GM21447 (cell line): ENCODE results near the gene LRRC32.

Source experiments
- ATAC-seq: cut with Tn5 transposase; IDR thresholded peaks from one replicate; pipeline ENCODE4 v1.9.1; 2021; ENCODE audit not compliant: unreplicated experiment

LRRC32 gene

GRCh38 chr11:76664578-76665061 is 5.9 kb downstream of the LRRC32 start:
- ATAC-seq = no peak

GRCh38 chr11:76663912-76664440 is 6.6 kb downstream of the LRRC32 start:
- no peak for ATAC-seq

DNA sequence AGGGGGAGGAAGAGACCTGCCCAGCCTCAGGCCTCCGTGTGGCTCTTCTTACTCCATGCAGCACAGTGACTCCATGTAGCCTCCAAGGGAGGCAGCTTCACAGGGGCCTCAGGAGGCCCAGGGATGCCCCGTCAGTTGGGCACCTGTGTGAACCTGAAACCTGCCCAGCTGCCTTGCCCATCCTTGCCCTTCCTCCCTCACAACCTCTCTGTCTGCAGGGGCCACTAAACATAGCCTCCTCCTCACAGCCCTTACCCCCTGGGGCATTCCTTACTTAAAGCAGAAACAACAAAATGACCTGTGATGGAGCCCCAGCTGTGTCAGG is 7.1 kb downstream of the LRRC32 start:
- ATAC-seq = no peak

GRCh38 chr11:76662656-76663485 is 7.7 kb downstream of the LRRC32 start:
- no peak for ATAC-seq

GRCh38 chr11:76661834-76662434 is 8.6 kb downstream of the LRRC32 start:
- ATAC-seq = no peak

- ATAC-seq = no peak
Observed at GRCh38 chr11:76661306-76661751, 9.2 kb downstream of the LRRC32 start.

- ATAC-seq = no peak
Observed at GRCh38 chr11:76660533-76661305, 9.8 kb downstream of the LRRC32 start.

DNA sequence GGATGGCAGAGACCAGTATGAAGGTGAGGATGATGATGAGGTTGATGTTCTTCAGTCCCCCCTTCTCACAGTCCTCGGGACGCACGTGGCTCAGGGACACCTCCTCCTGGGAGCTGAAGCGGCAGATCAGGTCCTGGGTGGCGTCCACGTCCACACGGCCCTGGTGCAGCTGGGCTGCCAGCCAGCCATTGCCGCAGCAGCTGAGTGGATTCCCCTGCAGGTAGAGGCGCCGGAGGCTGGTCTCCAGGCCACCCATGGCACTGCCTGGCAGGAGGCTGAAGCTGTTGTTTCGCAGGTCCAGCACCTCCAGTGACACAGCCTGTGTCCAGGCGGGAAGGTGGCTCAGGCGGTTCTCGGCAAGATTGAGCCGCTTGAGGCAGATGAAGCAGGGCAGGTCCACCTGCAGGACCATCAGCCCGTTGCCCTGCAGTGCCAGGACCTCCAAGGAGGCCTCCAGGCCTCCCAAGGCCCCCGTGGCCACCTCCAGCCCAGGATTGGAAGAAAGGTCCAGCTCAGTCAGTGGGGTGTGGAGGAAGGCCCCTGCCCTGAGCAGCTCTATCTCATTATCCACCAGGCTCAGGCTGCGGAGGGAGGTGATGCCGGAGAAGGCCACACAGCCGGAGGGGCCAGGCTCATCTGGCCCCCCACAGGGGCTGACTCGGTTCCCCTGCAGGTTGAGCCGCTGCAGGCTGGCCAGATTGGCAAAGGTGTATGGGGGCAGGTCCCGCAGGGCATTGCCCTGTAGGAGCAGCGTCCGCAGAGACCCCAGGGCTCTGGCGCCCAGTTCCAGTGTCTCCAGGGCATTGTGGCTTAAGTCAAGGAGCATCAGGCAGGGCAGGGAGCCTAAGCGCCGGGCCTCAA is 10.6 kb downstream of the LRRC32 start:
- no peak for ATAC-seq

DNA sequence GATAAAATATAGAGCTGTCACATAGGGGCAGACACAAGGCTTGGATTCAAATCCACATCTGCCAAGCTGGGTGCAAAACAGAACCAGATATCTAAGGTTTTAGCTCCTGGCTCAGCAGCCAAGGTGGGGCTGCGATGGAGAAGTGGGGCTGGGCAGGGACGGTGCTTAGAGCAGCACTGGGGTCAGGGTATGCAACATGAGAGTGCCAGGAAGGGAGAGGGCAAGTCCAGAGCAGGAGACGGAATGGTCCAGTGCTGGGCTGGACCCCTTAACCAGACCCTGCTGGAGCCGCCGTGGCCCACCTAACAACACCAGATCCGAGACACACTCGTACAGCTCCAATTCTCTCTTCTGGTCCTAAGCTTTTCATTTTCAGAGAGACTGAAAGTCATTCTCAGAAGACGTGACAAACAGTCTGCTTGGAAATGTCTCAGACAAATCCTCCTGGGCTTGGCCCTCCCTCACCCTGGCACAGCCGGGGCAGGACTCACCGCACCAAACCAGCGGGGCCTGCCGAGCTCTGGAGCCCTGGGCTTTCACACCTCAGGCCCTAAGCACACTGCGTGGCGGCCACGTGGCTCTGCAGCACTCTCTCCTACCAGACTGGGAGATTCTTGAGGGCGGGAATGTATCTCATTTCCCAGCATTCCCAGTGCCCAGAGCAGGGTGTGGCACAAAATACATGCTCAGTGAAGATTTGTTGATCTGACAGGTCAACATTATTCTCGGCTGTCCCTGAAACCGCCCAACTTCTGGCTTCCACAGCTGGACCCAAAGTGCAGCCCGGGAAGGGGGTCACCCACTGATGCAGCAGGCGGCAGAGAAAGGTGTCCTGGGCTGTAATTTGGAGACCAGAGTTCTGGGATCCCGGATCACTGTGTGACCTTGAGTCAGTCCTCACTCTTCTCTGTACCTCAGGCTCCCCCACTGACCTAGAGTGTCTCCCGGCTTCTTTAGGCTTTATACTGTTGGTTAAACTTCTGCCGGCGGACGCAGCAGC is 11.6 kb downstream of the LRRC32 start:
- no peak for ATAC-seq

DNA sequence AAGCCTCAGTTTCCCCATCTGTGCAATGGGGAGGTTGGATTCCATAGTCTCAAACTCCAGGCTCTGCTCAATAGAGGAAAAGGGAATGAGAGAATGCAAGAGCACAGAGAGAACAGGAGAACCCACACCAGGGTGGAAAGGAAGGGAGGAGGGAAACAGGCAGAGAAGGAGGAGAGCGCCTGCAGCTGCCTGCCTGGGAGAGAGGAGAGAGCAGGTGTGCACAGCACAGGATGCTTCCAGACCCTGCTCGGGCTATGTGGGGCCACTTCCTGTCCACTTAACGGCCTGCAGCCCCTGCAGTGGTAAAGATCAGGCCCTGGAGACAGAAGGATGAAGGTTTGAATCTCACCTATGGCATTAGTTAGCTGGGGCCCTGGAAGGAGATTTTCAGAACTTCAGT is 12.3 kb downstream of the LRRC32 start:
- ATAC-seq = no peak

DNA sequence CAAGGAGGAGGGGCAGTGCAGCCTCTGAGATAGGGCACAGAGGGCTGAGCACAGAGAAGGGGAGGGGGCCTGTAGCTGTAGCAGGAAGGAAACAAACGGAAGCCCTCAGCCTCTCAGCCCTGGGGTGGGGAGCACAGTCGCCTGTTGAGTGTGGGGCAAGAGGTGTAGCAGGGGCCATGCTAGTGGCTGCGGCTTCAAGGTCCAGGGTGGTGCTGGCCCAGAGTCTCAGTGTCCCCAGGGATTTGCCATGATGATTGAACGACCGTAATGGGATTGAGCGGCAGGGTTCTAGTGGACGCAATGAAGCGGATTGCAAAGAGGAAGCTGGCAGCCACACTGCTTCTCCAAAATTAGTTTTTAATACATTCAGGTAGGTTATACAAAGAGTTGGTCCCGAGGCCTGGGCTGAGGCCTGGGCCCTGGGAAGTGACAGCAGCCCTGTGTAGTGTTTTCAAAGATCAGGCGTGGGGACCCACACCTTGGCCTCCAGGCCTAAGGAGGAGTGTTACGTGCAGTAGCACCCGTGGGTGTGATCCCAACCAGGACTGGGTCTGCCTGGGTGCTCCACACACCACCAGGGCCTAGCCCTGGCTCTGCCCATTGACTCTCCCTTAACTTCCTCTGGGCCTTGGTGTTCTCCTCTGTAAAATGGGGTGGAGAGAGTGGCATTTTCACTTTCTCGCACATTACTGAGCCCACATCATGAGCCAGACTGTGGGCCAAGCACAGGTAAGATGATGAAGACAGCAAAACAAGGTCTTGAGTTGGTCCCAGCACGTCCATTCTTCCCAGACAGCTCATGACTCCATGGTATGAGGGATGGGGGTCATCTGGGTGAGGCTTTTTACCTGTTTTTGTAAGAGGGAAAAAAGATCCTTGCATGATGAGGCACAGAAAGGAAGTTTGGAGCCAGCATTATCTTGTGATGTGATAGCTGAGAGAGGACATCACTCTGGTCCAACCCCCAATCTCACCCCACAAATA is 13.1 kb downstream of the LRRC32 start:
- ATAC-seq = no peak

DNA sequence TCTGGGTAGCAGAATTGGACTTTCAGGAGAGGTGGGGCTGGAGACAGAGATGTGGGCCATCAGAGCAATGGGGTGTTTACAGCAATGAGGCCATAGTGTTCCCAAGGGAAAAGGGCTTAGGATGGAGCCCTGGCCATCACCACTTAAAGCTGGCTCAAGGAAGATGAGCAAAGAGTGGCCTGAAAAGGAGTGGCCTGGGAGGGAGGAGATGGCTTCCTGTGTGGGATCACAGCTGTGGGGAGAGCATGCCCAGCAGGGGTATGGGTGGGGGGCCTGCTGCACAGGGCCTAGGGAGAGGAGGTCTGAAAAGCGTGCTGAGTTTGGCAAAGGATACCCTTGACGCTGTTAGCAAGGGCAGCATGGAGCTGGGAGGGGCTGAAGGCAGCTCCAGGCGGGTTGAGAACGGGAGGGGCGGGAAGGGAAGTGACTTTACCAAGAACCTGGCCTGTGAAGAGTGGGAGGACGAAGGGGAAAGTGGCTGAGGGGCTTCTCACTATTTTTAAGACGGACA is 13.9 kb downstream of the LRRC32 start:
- ATAC-seq = no peak

DNA sequence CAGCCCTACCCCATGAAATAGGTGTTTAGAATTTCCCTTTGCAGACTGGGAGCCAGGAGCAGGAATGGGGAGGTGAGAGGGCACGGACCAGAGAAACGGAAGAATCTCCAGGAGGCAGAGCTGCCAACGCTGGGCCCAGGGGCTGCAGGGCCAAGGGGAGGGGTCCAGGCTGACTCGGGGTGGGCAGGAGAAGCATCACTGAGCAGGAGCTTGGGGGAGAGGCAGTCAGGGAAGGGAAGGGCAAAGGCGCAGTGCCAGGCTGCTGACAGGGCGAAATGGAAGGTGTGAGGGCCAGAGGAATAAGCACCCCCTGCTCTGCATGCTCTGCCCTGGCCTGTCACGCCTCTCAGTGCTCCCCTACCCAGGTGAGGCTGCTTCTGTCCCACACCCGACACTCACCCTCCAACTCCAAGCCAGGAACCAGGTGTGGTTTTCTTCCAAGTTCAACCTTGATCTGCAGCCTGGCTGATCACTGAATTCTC is 14.5 kb downstream of the LRRC32 start:
- no peak for ATAC-seq

GRCh38 chr11:76655501-76656049 is 15.0 kb downstream of the LRRC32 start:
- ATAC-seq = no peak

DNA sequence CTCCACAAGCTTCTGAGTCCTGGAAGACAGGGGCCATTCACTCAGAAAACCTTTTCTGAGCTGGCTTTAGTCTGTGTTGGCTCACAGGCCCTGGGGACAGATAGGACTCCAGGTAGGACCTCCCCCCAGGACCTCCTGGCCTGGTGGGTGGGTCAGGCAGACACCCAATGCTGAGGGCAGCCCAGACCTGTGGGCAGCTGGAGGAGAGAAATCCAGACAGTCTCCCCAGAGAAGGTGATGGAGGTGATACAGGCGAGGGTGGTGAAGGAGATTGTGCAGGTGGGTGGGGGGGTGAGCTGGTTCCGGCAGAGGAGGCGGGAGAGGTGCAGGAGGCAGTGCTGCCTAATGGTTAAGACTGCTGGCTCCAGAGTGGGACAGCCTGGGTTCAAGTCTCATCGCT is 15.6 kb downstream of the LRRC32 start:
- no peak for ATAC-seq

DNA sequence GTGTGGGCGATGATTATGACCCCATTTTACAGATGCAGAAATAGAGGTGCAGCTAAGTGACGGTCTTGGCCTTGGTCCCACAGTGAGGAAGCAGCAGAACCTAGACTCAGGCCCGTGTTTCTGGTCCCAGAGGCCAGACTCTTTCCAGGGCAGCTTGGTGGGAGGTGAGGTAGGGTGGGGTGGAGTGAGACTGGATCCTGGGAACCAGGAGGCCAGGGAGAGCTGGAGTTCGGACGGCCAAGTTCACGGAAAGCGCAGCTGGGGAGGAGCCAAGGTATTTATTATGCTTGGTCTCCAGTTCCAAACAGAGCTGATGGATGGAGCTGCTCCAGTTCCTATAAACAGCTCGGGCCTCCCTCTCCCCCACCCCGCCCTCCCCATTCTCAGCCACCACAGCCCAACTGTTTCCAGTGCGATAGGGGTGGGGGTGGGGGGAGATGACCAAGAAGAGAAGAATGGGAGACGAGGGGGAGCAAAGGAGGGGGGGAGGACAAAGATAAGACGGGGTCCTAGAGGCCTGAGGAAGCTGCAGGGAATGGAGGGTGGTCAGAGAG is 16.2 kb downstream of the LRRC32 start:
- ATAC-seq = no peak

- no peak for ATAC-seq
Observed at GRCh38 chr11:76653674-76654284, 16.8 kb downstream of the LRRC32 start.
